Lower lobe of right lung (tissue), 2 donors: ENCODE data around the gene MYLK3. TPM values are rescaled to one million over a fixed set of nuclear protein-coding genes. Genes with fewer than 3 reads are reported as not detected.

Experiments used
- ATAC-seq, 2 donors: fragments of 200-7000 bp; cut with Tn5 transposase; one replicate each; pipeline ENCODE4 v1.9.1; 2020 to 2022; ENCODE audit warnings: mild to moderate bottlenecking in 2 of 2, moderate library complexity in 2 of 2
- DNase-seq: peaks from one replicate; pipeline ENCODE4 v3.0.0-alpha.2; 2020
- H3K27ac ChIP-seq: fragments of 200-600 bp; one replicate; pipeline ENCODE4 v1.8.0; 2022
- H3K27me3 ChIP-seq: fragments of 200-600 bp; one replicate; pipeline ENCODE4 v1.8.0; 2022; ENCODE audit warnings: low read depth
- H3K36me3 ChIP-seq: fragments of 200-600 bp; one replicate; pipeline ENCODE4 v1.8.0; 2022; ENCODE audit warnings: mild to moderate bottlenecking
- H3K4me1 ChIP-seq: fragments of 200-600 bp; one replicate; pipeline ENCODE4 v1.8.0; 2022
- H3K4me3 ChIP-seq: fragments of 200-600 bp; one replicate; pipeline ENCODE4 v1.8.0; 2022; ENCODE audit warnings: mild to moderate bottlenecking
- H3K9me3 ChIP-seq: fragments of 200-600 bp; one replicate; pipeline ENCODE4 v1.8.0; 2022
- CTCF ChIP-seq: fragments of 200-600 bp; IDR thresholded peaks from one replicate; pipeline ENCODE4 v1.8.0; 2022; ENCODE audit warnings: antibody characterized with exemption, mild to moderate bottlenecking
- intact Hi-C: fragments of 100-400 bp; cut with DNase I; formaldehyde crosslinking; loops from one replicate; pipeline ENCODE4 v1.11.0; 2022
- total RNA-seq: library from RNA; stranded (reverse); fragmentation: NEBNext Ultra II Directional; extraction: Animal tissue kit (Norgen Biotek cat#: 25700); gene quantifications from one replicate; pipeline ENCODE4 v1.2.1, GENCODE V29; 2021
- donor health status: DM: no; HTN: yes; CAD: no; lungs with severe emphysema.

Gene MYLK3
- total RNA-seq, 1 donor from 2014 or later: 2.0 TPM

- intact Hi-C loops: no loop called here
- no peak for DNase-seq
- no peak overlapping the region for H3K4me3 ChIP-seq
- no peaks in the 10 kb centered on the region for H3K9me3 ChIP-seq
- no peak for TF ChIP-seq CTCF
- no peaks in the 10 kb centered on the region for H3K36me3 ChIP-seq
- H3K4me1 ChIP-seq: peaks cover 7% of the 10 kb centered on the region
- H3K27me3 ChIP-seq: no peaks in the 10 kb centered on the region
- H3K27ac ChIP-seq: no peak overlapping the region
- no peak for ATAC-seq
Observed at GRCh38 chr16:46746821-46747776, 1.0 kb downstream of the MYLK3 start.

- intact Hi-C loops: no loop called here
- DNase-seq (no peak), ATAC-seq (no peak)
- no peaks in the 10 kb centered on the region for H3K9me3 ChIP-seq
- H3K4me1 ChIP-seq: peaks cover 7% of the 10 kb centered on the region
- TF ChIP-seq CTCF: no peak
- no peak overlapping the region for H3K27ac ChIP-seq
- H3K36me3 ChIP-seq: no peaks in the 10 kb centered on the region
- no peaks in the 10 kb centered on the region for H3K27me3 ChIP-seq
- no peak overlapping the region for H3K4me3 ChIP-seq
Observed at GRCh38 chr16:46745617-46746016, 2.5 kb downstream of the MYLK3 start.

GRCh38 chr16:46743232-46743719, 4.9 kb downstream of the MYLK3 start:
- peak overlapping the region; percentile 61 for H3K27ac ChIP-seq
- ATAC-seq (peak; percentile 42 to 50), DNase-seq (no peak)
- no peak overlapping the region for H3K4me3 ChIP-seq
- no peaks in the 10 kb centered on the region for H3K36me3 ChIP-seq
- TF ChIP-seq CTCF: no peak
- intact Hi-C loops: no loop called here
- no peaks in the 10 kb centered on the region for H3K9me3 ChIP-seq
- H3K27me3 ChIP-seq: no peaks in the 10 kb centered on the region
- H3K4me1 ChIP-seq: peaks cover 2% of the 10 kb centered on the region

- Histone ChIP-seq H3K27me3 (no peaks in the 10 kb centered on the region), H3K4me1 (no peaks in the 10 kb centered on the region), H3K27ac (no peak overlapping the region), H3K9me3 (no peaks in the 10 kb centered on the region), H3K4me3 (no peak overlapping the region), H3K36me3 (no peaks in the 10 kb centered on the region)
- intact Hi-C loops: no loop called here
- no peak for TF ChIP-seq CTCF
- DNase-seq (no peak), ATAC-seq (no peak)
Observed at GRCh38 chr16:46739934-46740333, 8.2 kb downstream of the MYLK3 start.

GRCh38 chr16:46737621-46738214, 10.4 kb downstream of the MYLK3 start:
- DNase-seq (no peak), ATAC-seq (no peak)
- no peaks in the 10 kb centered on the region for H3K36me3 ChIP-seq
- H3K4me3 ChIP-seq: no peak overlapping the region
- H3K9me3 ChIP-seq: no peaks in the 10 kb centered on the region
- intact Hi-C loops: no loop called here
- no peaks in the 10 kb centered on the region for H3K27me3 ChIP-seq
- TF ChIP-seq CTCF: no peak
- H3K27ac ChIP-seq: no peak overlapping the region
- H3K4me1 ChIP-seq: no peaks in the 10 kb centered on the region
